ELR (cell line): ENCODE measurements around the gene CUL4A.
"Not testable (repeated sequence)": the region's sequence is repeated elsewhere in the genome, so short reads cannot be mapped to it uniquely, and the experiment has no call there.

Experiments used
- DNase-seq: peaks from one replicate; pipeline ENCODE4 v3.0.0-alpha.2; 2015; ENCODE audit warnings: low read depth

Gene CUL4A

GRCh38 chr13:113239357-113239756 is 29.9 kb downstream of the CUL4A start:
- no peak for DNase-seq

- no peak for DNase-seq
These were observed 30.6 kb downstream of the CUL4A start for GRCh38 chr13:113239986-113240385.

GRCh38 chr13:113241623-113242022 is 32.2 kb downstream of the CUL4A start:
- not testable (repeated sequence) for DNase-seq

GRCh38 chr13:113243847-113244246 is 34.4 kb downstream of the CUL4A start:
- DNase-seq: no peak

- DNase-seq: peak; percentile 18
These were observed 36.7 kb downstream of the CUL4A start for GRCh38 chr13:113245849-113246796.

GRCh38 chr13:113252516-113253095 is 43.2 kb downstream of the CUL4A start:
- DNase-seq: no peak

GRCh38 chr13:113257908-113258307 is 48.5 kb downstream of the CUL4A start:
- DNase-seq: not testable (repeated sequence)

GRCh38 chr13:113258321-113259054 is 49.1 kb downstream of the CUL4A start:
- no peak for DNase-seq

GRCh38 chr13:113260996-113261395 is 51.6 kb downstream of the CUL4A start:
- no peak for DNase-seq

GRCh38 chr13:113263016-113263415 is 53.6 kb downstream of the CUL4A start:
- not testable (repeated sequence) for DNase-seq

- DNase-seq: no peak
These were observed 58.4 kb downstream of the CUL4A start for GRCh38 chr13:113267642-113268405.

- no peak for DNase-seq
These were observed 62.6 kb downstream of the CUL4A start for GRCh38 chr13:113272031-113272430.

- DNase-seq: no peak
These were observed 63.3 kb downstream of the CUL4A start for GRCh38 chr13:113272701-113273181.

GRCh38 chr13:113273321-113273720 is 63.9 kb downstream of the CUL4A start:
- DNase-seq: no peak

GRCh38 chr13:113273851-113274590 is 64.6 kb downstream of the CUL4A start:
- peak; percentile 57 for DNase-seq

GRCh38 chr13:113274721-113275120 is 65.3 kb downstream of the CUL4A start:
- no peak for DNase-seq

GRCh38 chr13:113275387-113275786 is 66.0 kb downstream of the CUL4A start:
- DNase-seq: peak; percentile 85

- DNase-seq: no peak
These were observed 70.7 kb downstream of the CUL4A start for GRCh38 chr13:113280126-113280525.

GRCh38 chr13:113283904-113284303 is 74.5 kb downstream of the CUL4A start:
- no peak for DNase-seq

- DNase-seq: peak; percentile 23
These were observed 79.5 kb downstream of the CUL4A start for GRCh38 chr13:113288880-113289279.

- no peak for DNase-seq
These were observed 81.7 kb downstream of the CUL4A start for GRCh38 chr13:113291129-113291528.
